Breast epithelium (tissue), 4 donors: ENCODE measurements around the gene GNAI1. TPM values are rescaled to one million over a fixed set of nuclear protein-coding genes. Genes with fewer than 3 reads are reported as not detected.

Experiments used
- DNase-seq, 2 donors: peaks; one replicate each; pipeline ENCODE4 v3.0.0-alpha.2; 2019; ENCODE audit warnings: low spot score in 2 of 2
- H3K27ac ChIP-seq, 2 donors: fragments of 200-600 bp; sonication (generic) in 1 of 2; one replicate each; pipeline ENCODE4 v1.5.1; 2016 to 2019; ENCODE audit warnings: mild to moderate bottlenecking in 1 of 2
- H3K27me3 ChIP-seq, 2 donors: fragments of 200-600 bp; sonication (generic) in 1 of 2; one replicate each; pipeline versions ENCODE4 v1.5.1 to v1.6.0; 2017 to 2019; ENCODE audit warnings: control low read depth in 1 of 2, mild to moderate bottlenecking in 1 of 2
- H3K36me3 ChIP-seq: fragments of 200-600 bp; one replicate; pipeline ENCODE4 v1.5.1; 2019
- H3K4me1 ChIP-seq, 2 donors: fragments of 200-600 bp; sonication (generic); one replicate each; pipeline ENCODE4 v1.5.1; 2016 to 2019; ENCODE audit warnings: control low read depth in 1 of 2
- H3K4me3 ChIP-seq, 3 donors: fragments of 200-600 bp; sonication (generic); 1 replicate in 2 of 3; 2 replicates in 1 of 3; pipeline ENCODE4 v1.5.1; 2016 to 2019; ENCODE audit warnings: mild to moderate bottlenecking in 3 of 3, moderate library complexity in 2 of 3
- H3K9me3 ChIP-seq, 2 donors: fragments of 200-600 bp; sonication (generic) in 1 of 2; one replicate each; pipeline ENCODE4 v1.5.1; 2016 to 2019; ENCODE audit warnings: control low read depth in 1 of 2
- CTCF ChIP-seq, 3 donors: fragments of 450-650 bp; IDR thresholded peaks; one replicate each; pipeline ENCODE4 v1.5.1; 2016 to 2017; ENCODE audit warnings: antibody characterized with exemption in 3 of 3, mild to moderate bottlenecking in 3 of 3, moderate library complexity in 3 of 3
- POLR2A ChIP-seq: fragments of 450-650 bp; IDR thresholded peaks from one replicate; pipeline ENCODE4 v1.6.1; 2016; ENCODE audit warnings: antibody characterized with exemption, mild to moderate bottlenecking, moderate library complexity
- POLR2AphosphoS5 ChIP-seq, 3 donors: sonication (generic); formaldehyde crosslinking; IDR thresholded peaks; one replicate each; pipeline ENCODE4 v1.6.1; 2017; ENCODE audit warnings: antibody characterized with exemption in 3 of 3
- intact Hi-C: fragments of 100-400 bp; cut with DNase I; formaldehyde crosslinking; loops from one replicate; pipeline ENCODE4 v1.15.1; 2023; ENCODE audit warnings: low total_unique reads
- total RNA-seq, 3 donors: library from RNA; depleted of rRNA; stranded (reverse); fragments of >200 nt; gene quantifications; one replicate each; pipeline ENCODE4 v1.1.0, GENCODE V29; 2016

GNAI1 gene
- total RNA-seq, 3 donors from 2014 or later: 25.6 to 75.2 (median 27.5) TPM

- no peak overlapping the region for H3K4me3 ChIP-seq
- H3K27ac ChIP-seq: no peak overlapping the region
- no peaks in the 10 kb centered on the region for H3K36me3 ChIP-seq
- no peaks in the 10 kb centered on the region for H3K4me1 ChIP-seq
- TF ChIP-seq CTCF (IDR thresholded peaks at IDR 0.05): no peak
- TF ChIP-seq POLR2A: no peak
- no peak for TF ChIP-seq POLR2AphosphoS5 (IDR thresholded peaks at IDR 0.05)
- intact Hi-C loops: no loop called here
- no peaks in the 10 kb centered on the region for H3K9me3 ChIP-seq
- no peak for DNase-seq
- H3K27me3 ChIP-seq: no peaks in the 10 kb centered on the region
These were observed 102.0 kb downstream of the GNAI1 start for GRCh38 chr7:80236681-80237080.

GRCh38 chr7:80240265-80241025 lies 105.8 kb downstream of the GNAI1 start:
- no peaks in the 10 kb centered on the region for H3K27me3 ChIP-seq
- no peaks in the 10 kb centered on the region for H3K4me1 ChIP-seq
- no peak overlapping the region for H3K27ac ChIP-seq
- no peaks in the 10 kb centered on the region for H3K9me3 ChIP-seq
- intact Hi-C loops: no loop called here
- H3K36me3 ChIP-seq: no peaks in the 10 kb centered on the region
- TF ChIP-seq POLR2A (no peak), POLR2AphosphoS5 (IDR thresholded peaks at IDR 0.05) (no peak), CTCF (IDR thresholded peaks at IDR 0.05) (no peak)
- no peak for DNase-seq
- H3K4me3 ChIP-seq: no peak overlapping the region

- no peaks in the 10 kb centered on the region for H3K36me3 ChIP-seq
- TF ChIP-seq POLR2AphosphoS5 (IDR thresholded peaks at IDR 0.05): no peak
- TF ChIP-seq CTCF (IDR thresholded peaks at IDR 0.05): no peak
- TF ChIP-seq POLR2A: no peak
- H3K4me1 ChIP-seq: no peaks in the 10 kb centered on the region
- H3K27ac ChIP-seq: no peak overlapping the region
- H3K9me3 ChIP-seq: no peaks in the 10 kb centered on the region
- no peaks in the 10 kb centered on the region for H3K27me3 ChIP-seq
- intact Hi-C loops: no loop called here
- no peak overlapping the region for H3K4me3 ChIP-seq
- DNase-seq: no peak
These were observed 107.0 kb downstream of the GNAI1 start for GRCh38 chr7:80241671-80242070.

- intact Hi-C loops: no loop called here
- DNase-seq: no peak
- no peak for TF ChIP-seq CTCF (IDR thresholded peaks at IDR 0.05)
- TF ChIP-seq POLR2AphosphoS5 (IDR thresholded peaks at IDR 0.05): no peak
- no peak for TF ChIP-seq POLR2A
These were observed 108.8 kb downstream of the GNAI1 start for GRCh38 chr7:80243425-80243824.

GRCh38 chr7:80244206-80244916 lies 109.7 kb downstream of the GNAI1 start:
- no peak for DNase-seq
- Histone ChIP-seq H3K9me3 (no peaks in the 10 kb centered on the region), H3K4me3 (no peak overlapping the region), H3K36me3 (no peaks in the 10 kb centered on the region), H3K4me1 (no peaks in the 10 kb centered on the region), H3K27me3 (no peaks in the 10 kb centered on the region), H3K27ac (peak overlapping the region in 1 of 2 donors; percentile 60)
- intact Hi-C loops: no loop called here
- no peak for TF ChIP-seq CTCF (IDR thresholded peaks at IDR 0.05)
- TF ChIP-seq POLR2A: no peak

More at GRCh38 chr7:80243425-80243824, 108.8 kb downstream of the GNAI1 start:
- H3K27me3 ChIP-seq: no peaks in the 10 kb centered on the region
- H3K9me3 ChIP-seq: no peaks in the 10 kb centered on the region
- H3K36me3 ChIP-seq: no peaks in the 10 kb centered on the region
- no peak overlapping the region for H3K4me3 ChIP-seq
- H3K27ac ChIP-seq: no peak overlapping the region
- no peaks in the 10 kb centered on the region for H3K4me1 ChIP-seq
